GM23338 (cell line): ENCODE data around the gene DOCK4. TPM values are rescaled to one million over a fixed set of nuclear protein-coding genes. Genes with fewer than 3 reads are reported as not detected.

ENCODE experiments used
- ATAC-seq: fragments of 200-7000 bp; cut with Tn5 transposase; 3 replicates; pipeline ENCODE4 v1.9.1; 2020
- DNase-seq: peaks from one replicate; pipeline ENCODE4 v3.0.0-alpha.2; 2015; ENCODE audit warnings: low spot score
- H2AFZ ChIP-seq: fragments of 200-600 bp; sonication (generic); 2 replicates; pipeline ENCODE4 v1.8.0; 2016; ENCODE audit warnings: antibody characterized with exemption, mild to moderate bottlenecking, moderate library complexity
- H3F3A ChIP-seq: fragments of 200-600 bp; sonication (generic); replicated peaks from 2 replicates; pipeline ENCODE4 v1.8.0; 2017; ENCODE audit warnings: antibody characterized with exemption, mixed run types, low read depth
- H3K27ac ChIP-seq: fragments of 200-600 bp; sonication (generic); 2 replicates; pipeline ENCODE4 v1.6.1; 2016; ENCODE audit warnings: low read depth
- H3K27me3 ChIP-seq: fragments of 200-600 bp; sonication (generic); 2 replicates; pipeline ENCODE4 v1.8.0; 2016; ENCODE audit warnings: mild to moderate bottlenecking, mixed run types, moderate library complexity; ENCODE audit not compliant: insufficient read depth
- H3K36me3 ChIP-seq: fragments of 200-600 bp; sonication (generic); 2 replicates; pipeline ENCODE4 v1.8.0; 2016; ENCODE audit warnings: mild to moderate bottlenecking; ENCODE audit not compliant: insufficient read depth
- H3K4me1 ChIP-seq: fragments of 200-600 bp; sonication (generic); 2 replicates; pipeline ENCODE4 v1.8.0; 2016; ENCODE audit warnings: mild to moderate bottlenecking, moderate library complexity; ENCODE audit not compliant: insufficient read depth
- H3K4me2 ChIP-seq: fragments of 200-600 bp; sonication (generic); 2 replicates; pipeline ENCODE4 v1.7.1; 2017; ENCODE audit warnings: mixed run types
- H3K4me3 ChIP-seq: fragments of 200-600 bp; sonication (generic); 2 replicates; pipeline ENCODE4 v1.6.1; 2016; ENCODE audit warnings: mixed run types
- H3K79me2 ChIP-seq: fragments of 200-600 bp; sonication (generic); replicated peaks from 2 replicates; pipeline ENCODE4 v1.8.0; 2017; ENCODE audit warnings: mild to moderate bottlenecking; ENCODE audit not compliant: insufficient read depth
- H3K9me2 ChIP-seq: fragments of 200-600 bp; sonication (generic); 2 replicates; pipeline ENCODE4 v1.8.0; 2017; ENCODE audit not compliant: insufficient read depth
- H4K20me1 ChIP-seq: fragments of 200-600 bp; sonication (generic); replicated peaks from 2 replicates; pipeline ENCODE4 v1.8.0; 2017; ENCODE audit warnings: mild to moderate bottlenecking; ENCODE audit not compliant: insufficient read depth
- H3K27ac Mint-ChIP-seq: 2 replicates; pipeline ENCODE4 v1.8.0; 2020; ENCODE audit warnings: inconsistent platforms, mild to moderate bottlenecking, moderate library complexity, mixed read lengths
- H3K27me3 Mint-ChIP-seq: 3 replicates; pipeline ENCODE4 v1.8.0; 2022; ENCODE audit warnings: low read depth, mild to moderate bottlenecking, moderate library complexity, mixed read lengths, inconsistent platforms; ENCODE audit not compliant: insufficient read depth, poor library complexity
- H3K36me3 Mint-ChIP-seq: 3 replicates; pipeline ENCODE4 v1.8.0; 2021; ENCODE audit warnings: low read depth, mild to moderate bottlenecking, inconsistent platforms, moderate library complexity, mixed read lengths
- H3K4me1 Mint-ChIP-seq: 3 replicates; pipeline ENCODE4 v1.8.0; 2020; ENCODE audit warnings: mild to moderate bottlenecking, inconsistent platforms, mixed read lengths
- H3K4me3 Mint-ChIP-seq: 3 replicates; pipeline ENCODE4 v1.8.0; 2021; ENCODE audit warnings: moderate library complexity, mild to moderate bottlenecking, inconsistent platforms, mixed read lengths
- H3K9me3 Mint-ChIP-seq: 3 replicates; pipeline ENCODE4 v1.8.0; 2020; ENCODE audit warnings: moderate library complexity, mild to moderate bottlenecking, inconsistent platforms, mixed read lengths
- CREB1 ChIP-seq: fragments of 250-450 bp; sonication (Bioruptor Pico); IDR thresholded peaks from 2 replicates; pipeline ENCODE4 v1.5.0; 2020; ENCODE audit warnings: low read depth, mild to moderate bottlenecking, moderate library complexity
- EZH2 ChIP-seq: fragments of 200-600 bp; sonication (generic); IDR thresholded peaks from one replicate; pipeline ENCODE4 v1.8.0; 2017; ENCODE audit warnings: antibody characterized with exemption, mild to moderate bottlenecking, low read depth; ENCODE audit not compliant: unreplicated experiment
- EZH2phosphoT487 ChIP-seq: fragments of 200-600 bp; sonication (generic); IDR thresholded peaks from one replicate; pipeline ENCODE4 v1.8.1; 2018; ENCODE audit warnings: antibody characterized with exemption; ENCODE audit not compliant: unreplicated experiment
- POLR2AphosphoS5 ChIP-seq: IDR thresholded peaks from 2 replicates; pipeline ENCODE4 v1.6.1; 2016; ENCODE audit warnings: antibody characterized with exemption, low read depth
- ZNF114 ChIP-seq: fragments of 250-450 bp; sonication (Bioruptor Pico); IDR thresholded peaks from 2 replicates; pipeline ENCODE4 v1.5.0; 2020; ENCODE audit warnings: mild to moderate bottlenecking, moderate library complexity
- ZNF331 ChIP-seq: fragments of 250-450 bp; sonication (Bioruptor Pico); IDR thresholded peaks from 2 replicates; pipeline ENCODE4 v1.5.0; 2020; ENCODE audit warnings: low read depth, mild to moderate bottlenecking, moderate library complexity
- polyA plus RNA-seq: library from polyadenylated mRNA; unstranded; fragments of >200 nt; fragmentation: Nextera tagmentation; extraction: Ambion mirVana; gene quantifications from 2 replicates; pipeline ENCODE4 v1.2.1, GENCODE V29; 2016
- total RNA-seq: library from RNA; depleted of rRNA; stranded (reverse); fragments of >200 nt; shearing (Covaris generic); gene quantifications from 2 replicates; pipeline ENCODE4 v1.2.3, GENCODE V29; 2014
- TF ChIP-seq, protein P1 (sequence below): fragments of 250-450 bp; sonication (Bioruptor Pico); IDR thresholded peaks from 2 replicates; pipeline ENCODE4 v1.5.0; 2020; ENCODE audit warnings: mild to moderate bottlenecking, moderate library complexity
- TF ChIP-seq, protein P2 (sequence below), 2 experiments: fragments of 200-600 bp in 1 of 2; sonication (generic) in 1 of 2; conservative IDR thresholded peaks; 2 replicates each; pipeline versions ENCODE4 v1.5.1 to v1.6.1; 2016 to 2017; ENCODE audit warnings: antibody characterized with exemption in 2 of 2, low read depth in 2 of 2, mild to moderate bottlenecking in 2 of 2, moderate library complexity in 1 of 2
- TF ChIP-seq, protein P3 (sequence below): IDR thresholded peaks from one replicate; pipeline ENCODE4 v1.6.1; 2018; ENCODE audit warnings: antibody characterized with exemption; ENCODE audit not compliant: unreplicated experiment
- TF ChIP-seq, protein P4 (sequence below): IDR thresholded peaks from 2 replicates; pipeline ENCODE4 v1.6.1; 2016; ENCODE audit warnings: antibody characterized with exemption

Gene DOCK4
- total and polyA plus RNA-seq, 2 experiments from 2014 or later = 6.3 to 33.8 TPM

DNA sequence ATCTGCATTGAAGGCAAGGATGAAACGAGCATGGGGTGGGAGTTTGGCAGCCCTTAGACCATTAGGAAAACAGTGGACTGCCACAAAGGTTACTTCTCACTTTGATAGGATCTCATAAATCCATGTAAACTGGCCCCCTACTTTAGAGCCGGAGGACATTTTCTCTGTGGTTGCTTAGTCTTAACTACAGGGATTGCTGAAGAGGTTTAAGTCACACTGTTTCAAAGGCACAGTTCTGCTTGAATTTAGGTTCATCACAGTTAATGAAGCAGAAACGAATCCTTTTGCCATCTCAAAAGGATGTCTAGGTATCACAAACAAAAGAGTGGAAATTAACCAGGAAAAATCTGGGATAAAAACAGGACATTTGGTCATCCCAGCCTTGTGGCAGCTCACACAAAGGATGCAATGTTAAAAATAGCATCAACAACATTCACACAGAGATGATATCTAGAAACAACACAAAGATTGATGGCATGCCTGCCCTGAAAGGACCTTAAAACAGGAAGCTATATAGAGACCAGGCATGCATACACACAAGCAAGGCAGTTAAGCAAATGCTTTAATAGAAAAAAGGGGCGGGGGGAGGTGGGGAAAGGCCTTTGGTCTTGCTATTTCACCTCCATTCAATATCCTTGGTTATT, 74.0 kb downstream of the DOCK4 start:
- no peak for TF ChIP-seq ZNF331 (CRISPR knock-in tag)
- no peak for TF ChIP-seq POLR2AphosphoS5
- TF ChIP-seq, protein P1, sequence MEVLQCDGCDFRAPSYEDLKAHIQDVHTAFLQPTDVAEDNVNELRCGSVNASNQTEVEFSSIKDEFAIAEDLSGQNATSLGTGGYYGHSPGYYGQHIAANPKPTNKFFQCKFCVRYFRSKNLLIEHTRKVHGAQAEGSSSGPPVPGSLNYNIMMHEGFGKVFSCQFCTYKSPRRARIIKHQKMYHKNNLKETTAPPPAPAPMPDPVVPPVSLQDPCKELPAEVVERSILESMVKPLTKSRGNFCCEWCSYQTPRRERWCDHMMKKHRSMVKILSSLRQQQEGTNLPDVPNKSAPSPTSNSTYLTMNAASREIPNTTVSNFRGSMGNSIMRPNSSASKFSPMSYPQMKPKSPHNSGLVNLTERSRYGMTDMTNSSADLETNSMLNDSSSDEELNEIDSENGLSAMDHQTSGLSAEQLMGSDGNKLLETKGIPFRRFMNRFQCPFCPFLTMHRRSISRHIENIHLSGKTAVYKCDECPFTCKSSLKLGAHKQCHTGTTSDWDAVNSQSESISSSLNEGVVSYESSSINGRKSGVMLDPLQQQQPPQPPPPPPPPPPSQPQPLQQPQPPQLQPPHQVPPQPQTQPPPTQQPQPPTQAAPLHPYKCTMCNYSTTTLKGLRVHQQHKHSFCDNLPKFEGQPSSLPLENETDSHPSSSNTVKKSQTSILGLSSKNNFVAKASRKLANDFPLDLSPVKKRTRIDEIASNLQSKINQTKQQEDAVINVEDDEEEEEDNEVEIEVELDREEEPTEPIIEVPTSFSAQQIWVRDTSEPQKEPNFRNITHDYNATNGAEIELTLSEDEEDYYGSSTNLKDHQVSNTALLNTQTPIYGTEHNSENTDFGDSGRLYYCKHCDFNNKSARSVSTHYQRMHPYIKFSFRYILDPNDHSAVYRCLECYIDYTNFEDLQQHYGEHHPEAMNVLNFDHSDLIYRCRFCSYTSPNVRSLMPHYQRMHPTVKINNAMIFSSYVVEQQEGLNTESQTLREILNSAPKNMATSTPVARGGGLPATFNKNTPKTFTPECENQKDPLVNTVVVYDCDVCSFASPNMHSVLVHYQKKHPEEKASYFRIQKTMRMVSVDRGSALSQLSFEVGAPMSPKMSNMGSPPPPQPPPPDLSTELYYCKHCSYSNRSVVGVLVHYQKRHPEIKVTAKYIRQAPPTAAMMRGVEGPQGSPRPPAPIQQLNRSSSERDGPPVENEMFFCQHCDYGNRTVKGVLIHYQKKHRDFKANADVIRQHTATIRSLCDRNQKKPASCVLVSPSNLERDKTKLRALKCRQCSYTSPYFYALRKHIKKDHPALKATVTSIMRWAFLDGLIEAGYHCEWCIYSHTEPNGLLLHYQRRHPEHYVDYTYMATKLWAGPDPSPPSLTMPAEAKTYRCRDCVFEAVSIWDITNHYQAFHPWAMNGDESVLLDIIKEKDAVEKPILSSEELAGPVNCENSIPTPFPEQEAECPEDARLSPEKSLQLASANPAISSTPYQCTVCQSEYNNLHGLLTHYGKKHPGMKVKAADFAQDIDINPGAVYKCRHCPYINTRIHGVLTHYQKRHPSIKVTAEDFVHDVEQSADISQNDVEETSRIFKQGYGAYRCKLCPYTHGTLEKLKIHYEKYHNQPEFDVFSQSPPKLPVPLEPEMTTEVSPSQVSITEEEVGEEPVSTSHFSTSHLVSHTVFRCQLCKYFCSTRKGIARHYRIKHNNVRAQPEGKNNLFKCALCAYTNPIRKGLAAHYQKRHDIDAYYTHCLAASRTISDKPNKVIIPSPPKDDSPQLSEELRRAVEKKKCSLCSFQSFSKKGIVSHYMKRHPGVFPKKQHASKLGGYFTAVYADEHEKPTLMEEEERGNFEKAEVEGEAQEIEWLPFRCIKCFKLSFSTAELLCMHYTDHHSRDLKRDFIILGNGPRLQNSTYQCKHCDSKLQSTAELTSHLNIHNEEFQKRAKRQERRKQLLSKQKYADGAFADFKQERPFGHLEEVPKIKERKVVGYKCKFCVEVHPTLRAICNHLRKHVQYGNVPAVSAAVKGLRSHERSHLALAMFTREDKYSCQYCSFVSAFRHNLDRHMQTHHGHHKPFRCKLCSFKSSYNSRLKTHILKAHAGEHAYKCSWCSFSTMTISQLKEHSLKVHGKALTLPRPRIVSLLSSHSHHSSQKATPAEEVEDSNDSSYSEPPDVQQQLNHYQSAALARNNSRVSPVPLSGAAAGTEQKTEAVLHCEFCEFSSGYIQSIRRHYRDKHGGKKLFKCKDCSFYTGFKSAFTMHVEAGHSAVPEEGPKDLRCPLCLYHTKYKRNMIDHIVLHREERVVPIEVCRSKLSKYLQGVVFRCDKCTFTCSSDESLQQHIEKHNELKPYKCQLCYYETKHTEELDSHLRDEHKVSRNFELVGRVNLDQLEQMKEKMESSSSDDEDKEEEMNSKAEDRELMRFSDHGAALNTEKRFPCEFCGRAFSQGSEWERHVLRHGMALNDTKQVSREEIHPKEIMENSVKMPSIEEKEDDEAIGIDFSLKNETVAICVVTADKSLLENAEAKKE (CRISPR knock-in tag) = no peak
- TF ChIP-seq, protein P2, sequence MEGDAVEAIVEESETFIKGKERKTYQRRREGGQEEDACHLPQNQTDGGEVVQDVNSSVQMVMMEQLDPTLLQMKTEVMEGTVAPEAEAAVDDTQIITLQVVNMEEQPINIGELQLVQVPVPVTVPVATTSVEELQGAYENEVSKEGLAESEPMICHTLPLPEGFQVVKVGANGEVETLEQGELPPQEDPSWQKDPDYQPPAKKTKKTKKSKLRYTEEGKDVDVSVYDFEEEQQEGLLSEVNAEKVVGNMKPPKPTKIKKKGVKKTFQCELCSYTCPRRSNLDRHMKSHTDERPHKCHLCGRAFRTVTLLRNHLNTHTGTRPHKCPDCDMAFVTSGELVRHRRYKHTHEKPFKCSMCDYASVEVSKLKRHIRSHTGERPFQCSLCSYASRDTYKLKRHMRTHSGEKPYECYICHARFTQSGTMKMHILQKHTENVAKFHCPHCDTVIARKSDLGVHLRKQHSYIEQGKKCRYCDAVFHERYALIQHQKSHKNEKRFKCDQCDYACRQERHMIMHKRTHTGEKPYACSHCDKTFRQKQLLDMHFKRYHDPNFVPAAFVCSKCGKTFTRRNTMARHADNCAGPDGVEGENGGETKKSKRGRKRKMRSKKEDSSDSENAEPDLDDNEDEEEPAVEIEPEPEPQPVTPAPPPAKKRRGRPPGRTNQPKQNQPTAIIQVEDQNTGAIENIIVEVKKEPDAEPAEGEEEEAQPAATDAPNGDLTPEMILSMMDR (conservative IDR thresholded peaks at IDR 0.05; ENCODE audit: low read depth in 2 of 2) = no peak
- no peak for TF ChIP-seq EZH2phosphoT487
- TF ChIP-seq CREB1 (CRISPR knock-in tag) = no peak
- TF ChIP-seq, protein P3, sequence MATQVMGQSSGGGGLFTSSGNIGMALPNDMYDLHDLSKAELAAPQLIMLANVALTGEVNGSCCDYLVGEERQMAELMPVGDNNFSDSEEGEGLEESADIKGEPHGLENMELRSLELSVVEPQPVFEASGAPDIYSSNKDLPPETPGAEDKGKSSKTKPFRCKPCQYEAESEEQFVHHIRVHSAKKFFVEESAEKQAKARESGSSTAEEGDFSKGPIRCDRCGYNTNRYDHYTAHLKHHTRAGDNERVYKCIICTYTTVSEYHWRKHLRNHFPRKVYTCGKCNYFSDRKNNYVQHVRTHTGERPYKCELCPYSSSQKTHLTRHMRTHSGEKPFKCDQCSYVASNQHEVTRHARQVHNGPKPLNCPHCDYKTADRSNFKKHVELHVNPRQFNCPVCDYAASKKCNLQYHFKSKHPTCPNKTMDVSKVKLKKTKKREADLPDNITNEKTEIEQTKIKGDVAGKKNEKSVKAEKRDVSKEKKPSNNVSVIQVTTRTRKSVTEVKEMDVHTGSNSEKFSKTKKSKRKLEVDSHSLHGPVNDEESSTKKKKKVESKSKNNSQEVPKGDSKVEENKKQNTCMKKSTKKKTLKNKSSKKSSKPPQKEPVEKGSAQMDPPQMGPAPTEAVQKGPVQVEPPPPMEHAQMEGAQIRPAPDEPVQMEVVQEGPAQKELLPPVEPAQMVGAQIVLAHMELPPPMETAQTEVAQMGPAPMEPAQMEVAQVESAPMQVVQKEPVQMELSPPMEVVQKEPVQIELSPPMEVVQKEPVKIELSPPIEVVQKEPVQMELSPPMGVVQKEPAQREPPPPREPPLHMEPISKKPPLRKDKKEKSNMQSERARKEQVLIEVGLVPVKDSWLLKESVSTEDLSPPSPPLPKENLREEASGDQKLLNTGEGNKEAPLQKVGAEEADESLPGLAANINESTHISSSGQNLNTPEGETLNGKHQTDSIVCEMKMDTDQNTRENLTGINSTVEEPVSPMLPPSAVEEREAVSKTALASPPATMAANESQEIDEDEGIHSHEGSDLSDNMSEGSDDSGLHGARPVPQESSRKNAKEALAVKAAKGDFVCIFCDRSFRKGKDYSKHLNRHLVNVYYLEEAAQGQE = no peak
- TF ChIP-seq, protein P4, sequence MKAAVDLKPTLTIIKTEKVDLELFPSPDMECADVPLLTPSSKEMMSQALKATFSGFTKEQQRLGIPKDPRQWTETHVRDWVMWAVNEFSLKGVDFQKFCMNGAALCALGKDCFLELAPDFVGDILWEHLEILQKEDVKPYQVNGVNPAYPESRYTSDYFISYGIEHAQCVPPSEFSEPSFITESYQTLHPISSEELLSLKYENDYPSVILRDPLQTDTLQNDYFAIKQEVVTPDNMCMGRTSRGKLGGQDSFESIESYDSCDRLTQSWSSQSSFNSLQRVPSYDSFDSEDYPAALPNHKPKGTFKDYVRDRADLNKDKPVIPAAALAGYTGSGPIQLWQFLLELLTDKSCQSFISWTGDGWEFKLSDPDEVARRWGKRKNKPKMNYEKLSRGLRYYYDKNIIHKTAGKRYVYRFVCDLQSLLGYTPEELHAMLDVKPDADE = no peak
- TF ChIP-seq ZNF114 = no peak
- no peak for TF ChIP-seq EZH2
- ATAC-seq (no peak), DNase-seq (no peak)
- no peaks in the 10 kb centered on the region for H3F3A ChIP-seq
- Mint-ChIP-seq H3K4me1 (peaks cover 59% of the 10 kb centered on the region), H3K36me3 (peaks cover 3% of the 10 kb centered on the region; the same call in 2 of the 3 replicates), H3K4me3 (no peak overlapping the region), H3K9me3 (no peaks in the 10 kb centered on the region), H3K27ac (0 out of 2 replicates have a peak overlapping the region, but pooled peaks have one; percentile 19), H3K27me3 (no peaks in the 10 kb centered on the region)
- H3K36me3 ChIP-seq = no peaks in the 10 kb centered on the region
- peak overlapping the region; percentile 34; the same call in 1 of the 2 replicates for H3K27ac ChIP-seq
- no peaks in the 10 kb centered on the region for H3K9me2 ChIP-seq
- H4K20me1 ChIP-seq = no peaks in the 10 kb centered on the region; the same call in 1 of the 2 replicates
- peaks cover 65% of the 10 kb centered on the region for H3K79me2 ChIP-seq
- no peaks in the 10 kb centered on the region for H3K27me3 ChIP-seq
- no peak overlapping the region for H3K4me3 ChIP-seq
- H3K4me1 ChIP-seq = peaks cover 50% of the 10 kb centered on the region
- no peak overlapping the region for H2AFZ ChIP-seq
- peak overlapping the region; percentile 42; the same call in 1 of the 2 replicates for H3K4me2 ChIP-seq
